Endodermal cell (in vitro differentiated cells): ENCODE results near the gene LMX1A. TPM values are rescaled to one million over a fixed set of nuclear protein-coding genes. Genes with fewer than 3 reads are reported as not detected.

Experiments used
- DNase-seq: peaks from one replicate; pipeline ENCODE4 v3.0.0-alpha.2; 2017
- H3K27ac ChIP-seq: 2 replicates; pipeline ENCODE4 v1.5.1; 2013; ENCODE audit warnings: mild to moderate bottlenecking, low read depth, low read length, moderate library complexity
- H3K27me3 ChIP-seq: 2 replicates; pipeline ENCODE4 v1.6.1; 2013; ENCODE audit warnings: mild to moderate bottlenecking, low read length, moderate library complexity; ENCODE audit not compliant: insufficient read depth, control insufficient read depth, poor library complexity, severe bottlenecking
- H3K36me3 ChIP-seq: 2 replicates; pipeline ENCODE4 v1.7.0; 2013; ENCODE audit warnings: mild to moderate bottlenecking, low read length, moderate library complexity; ENCODE audit not compliant: control insufficient read depth, insufficient read depth
- H3K4me1 ChIP-seq: one replicate; pipeline ENCODE4 v1.7.0; 2013; ENCODE audit warnings: low read length; ENCODE audit not compliant: control insufficient read depth, insufficient read depth
- H3K4me3 ChIP-seq: 2 replicates; pipeline ENCODE4 v1.5.1; 2013; ENCODE audit warnings: mild to moderate bottlenecking, low read length, moderate library complexity
- H3K9ac ChIP-seq: 2 replicates; pipeline ENCODE4 v1.6.1; 2013; ENCODE audit warnings: mild to moderate bottlenecking, low read length, moderate library complexity; ENCODE audit not compliant: poor library complexity, severe bottlenecking; ENCODE audit errors: extremely low read depth
- H3K9me3 ChIP-seq: 2 replicates; pipeline ENCODE4 v1.6.1; 2013; ENCODE audit warnings: mild to moderate bottlenecking, low read length, moderate library complexity; ENCODE audit not compliant: control insufficient read depth
- H3K27ac Mint-ChIP-seq: 2 replicates; pipeline ENCODE4 v1.8.0; 2020; ENCODE audit warnings: mixed read lengths
- H3K27me3 Mint-ChIP-seq: 2 replicates; pipeline ENCODE4 v1.8.0; 2021; ENCODE audit warnings: mild to moderate bottlenecking, mixed read lengths; ENCODE audit not compliant: insufficient read depth
- H3K36me3 Mint-ChIP-seq: 2 replicates; pipeline ENCODE4 v1.8.0; 2020; ENCODE audit warnings: low read depth, mixed read lengths
- H3K4me1 Mint-ChIP-seq: 2 replicates; pipeline ENCODE4 v1.8.0; 2020; ENCODE audit warnings: mixed read lengths
- H3K4me3 Mint-ChIP-seq: 2 replicates; pipeline ENCODE4 v1.8.0; 2020; ENCODE audit warnings: mild to moderate bottlenecking, moderate library complexity, mixed read lengths
- H3K9me3 Mint-ChIP-seq: 2 replicates; pipeline ENCODE4 v1.8.0; 2020; ENCODE audit warnings: mild to moderate bottlenecking, mixed read lengths
- WGBS, 2 experiments: methylation state at CpG; one replicate each; pipeline versions ENCODE4 v1.1.5 to v1.1.7; 2013; ENCODE audit warnings: missing lambda C conversion rate in 2 of 2, mixed read lengths in 1 of 2; ENCODE audit not compliant: insufficient coverage in 1 of 2, insufficient read length in 1 of 2; 5-methylcytosine and 5-hydroxymethylcytosine counted together
- total RNA-seq, 2 donors: library from RNA; stranded (reverse); fragmentation: NEBNext Ultra II Directional in 1 of 2; extraction: Animal tissue kit (Norgen Biotek cat#: 25700) in 1 of 2; gene quantifications; 2 replicates in 1 of 2; 3 replicates in 1 of 2; pipeline ENCODE4 v1.2.1, GENCODE V29; 2021
- TF ChIP-seq, protein P1 (sequence below): fragments of 200-600 bp; sonication (generic); conservative IDR thresholded peaks from 2 replicates; pipeline ENCODE4 v1.5.0; 2021; ENCODE audit warnings: antibody characterized with exemption, mild to moderate bottlenecking

LMX1A gene
- total RNA-seq, 2 donors from 2014 or later = 0.13 to 1.6 TPM

GRCh38 chr1:165218731-165219130 is 137.8 kb downstream of the LMX1A start:
- no peaks in the 10 kb centered on the region for H3K36me3 ChIP-seq
- no peaks in the 10 kb centered on the region for H3K27me3 ChIP-seq
- H3K27me3 Mint-ChIP-seq = peaks cover 4% of the 10 kb centered on the region
- DNase-seq = no peak
- no peaks in the 10 kb centered on the region for H3K9me3 Mint-ChIP-seq
- H3K9me3 ChIP-seq = no peaks in the 10 kb centered on the region
- H3K9ac ChIP-seq = no peak overlapping the region
- peaks cover 5% of the 10 kb centered on the region for H3K4me1 ChIP-seq
- no peak overlapping the region for H3K27ac ChIP-seq
- WGBS, 2 experiments = 63 to 85% methylated on average over 4 to 6 of the region's 6 CpGs
- H3K4me3 Mint-ChIP-seq = no peak overlapping the region
- H3K36me3 Mint-ChIP-seq = no peaks in the 10 kb centered on the region
- H3K27ac Mint-ChIP-seq = no peak overlapping the region
- TF ChIP-seq, protein P1, sequence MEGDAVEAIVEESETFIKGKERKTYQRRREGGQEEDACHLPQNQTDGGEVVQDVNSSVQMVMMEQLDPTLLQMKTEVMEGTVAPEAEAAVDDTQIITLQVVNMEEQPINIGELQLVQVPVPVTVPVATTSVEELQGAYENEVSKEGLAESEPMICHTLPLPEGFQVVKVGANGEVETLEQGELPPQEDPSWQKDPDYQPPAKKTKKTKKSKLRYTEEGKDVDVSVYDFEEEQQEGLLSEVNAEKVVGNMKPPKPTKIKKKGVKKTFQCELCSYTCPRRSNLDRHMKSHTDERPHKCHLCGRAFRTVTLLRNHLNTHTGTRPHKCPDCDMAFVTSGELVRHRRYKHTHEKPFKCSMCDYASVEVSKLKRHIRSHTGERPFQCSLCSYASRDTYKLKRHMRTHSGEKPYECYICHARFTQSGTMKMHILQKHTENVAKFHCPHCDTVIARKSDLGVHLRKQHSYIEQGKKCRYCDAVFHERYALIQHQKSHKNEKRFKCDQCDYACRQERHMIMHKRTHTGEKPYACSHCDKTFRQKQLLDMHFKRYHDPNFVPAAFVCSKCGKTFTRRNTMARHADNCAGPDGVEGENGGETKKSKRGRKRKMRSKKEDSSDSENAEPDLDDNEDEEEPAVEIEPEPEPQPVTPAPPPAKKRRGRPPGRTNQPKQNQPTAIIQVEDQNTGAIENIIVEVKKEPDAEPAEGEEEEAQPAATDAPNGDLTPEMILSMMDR = no peak
- H3K4me3 ChIP-seq = no peak overlapping the region
- H3K4me1 Mint-ChIP-seq = peaks cover 52% of the 10 kb centered on the region

DNA sequence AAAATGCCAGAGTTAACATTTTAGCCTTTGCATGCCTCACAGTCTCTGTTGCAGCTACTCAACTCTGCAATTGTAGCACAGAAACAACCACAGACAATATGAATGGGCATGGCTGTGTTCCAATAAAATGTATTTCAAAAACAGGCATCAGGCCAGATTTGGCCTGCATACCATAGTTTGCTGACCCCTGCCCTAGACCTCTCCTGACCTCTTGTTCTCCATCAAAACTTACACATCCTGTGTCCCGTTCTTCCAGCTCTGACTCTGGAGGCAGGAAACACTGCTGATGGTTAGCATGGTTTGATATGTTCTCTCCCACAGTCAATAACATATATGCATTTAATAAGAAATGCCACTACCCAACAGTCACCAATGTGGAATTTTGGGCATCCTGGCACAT is 138.6 kb downstream of the LMX1A start:
- no peaks in the 10 kb centered on the region for H3K36me3 Mint-ChIP-seq
- H3K4me1 Mint-ChIP-seq = peaks cover 52% of the 10 kb centered on the region
- H3K4me3 ChIP-seq = no peak overlapping the region

DNA sequence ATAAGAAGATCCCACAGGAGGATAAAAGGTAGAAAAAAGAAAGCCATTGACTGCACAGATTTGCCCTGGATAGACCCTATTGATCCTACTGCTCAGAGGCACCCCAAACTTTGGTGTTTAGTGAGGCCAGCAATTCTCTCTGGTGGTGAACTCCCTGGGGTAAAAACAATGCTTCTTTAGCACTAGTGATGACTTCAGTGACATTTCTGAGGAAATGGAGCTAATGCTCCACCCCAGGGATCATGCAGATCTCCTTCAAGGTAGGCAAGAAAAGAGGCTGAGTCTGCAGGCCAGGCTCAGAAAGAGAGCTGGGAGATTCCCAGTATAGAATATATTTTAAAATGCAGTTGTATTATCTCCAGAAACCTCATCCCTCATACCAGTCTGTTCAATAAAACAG is 140.3 kb downstream of the LMX1A start:
- Mint-ChIP-seq H3K4me1 (peaks cover 46% of the 10 kb centered on the region), H3K4me3 (no peak overlapping the region), H3K36me3 (no peaks in the 10 kb centered on the region), H3K27me3 (peaks cover 12% of the 10 kb centered on the region), H3K9me3 (no peaks in the 10 kb centered on the region), H3K27ac (peak overlapping the region; percentile 26)
- TF ChIP-seq, protein P1 = no peak
- peaks cover 2% of the 10 kb centered on the region for H3K4me1 ChIP-seq
- H3K27me3 ChIP-seq = no peaks in the 10 kb centered on the region
- H3K9me3 ChIP-seq = no peaks in the 10 kb centered on the region
- DNase-seq = peak; percentile 64
- no peaks in the 10 kb centered on the region for H3K36me3 ChIP-seq
- H3K9ac ChIP-seq = no peak overlapping the region
- H3K4me3 ChIP-seq = no peak overlapping the region
- no peak overlapping the region for H3K27ac ChIP-seq

More for the DNA sequence above, 138.6 kb downstream of the LMX1A start:
- Histone ChIP-seq H3K27me3 (no peaks in the 10 kb centered on the region), H3K36me3 (no peaks in the 10 kb centered on the region), H3K27ac (no peak overlapping the region), H3K9ac (no peak overlapping the region), H3K4me1 (peaks cover 5% of the 10 kb centered on the region), H3K9me3 (no peaks in the 10 kb centered on the region)
- H3K4me3 Mint-ChIP-seq = no peak overlapping the region
- H3K27me3 Mint-ChIP-seq = peaks cover 5% of the 10 kb centered on the region
- TF ChIP-seq, protein P1 = no peak
- DNase-seq = no peak
- WGBS, 2 experiments = 93 to 100% methylated on average over 1 of the region's 1 CpG
- H3K9me3 Mint-ChIP-seq = no peaks in the 10 kb centered on the region
- no peak overlapping the region for H3K27ac Mint-ChIP-seq
